ENCODE data around the gene GXYLT2. TPM values are rescaled to one million over a fixed set of nuclear protein-coding genes. Genes with fewer than 3 reads are reported as not detected.
A peak's percentile ranks its signal among the peaks of the same experiment; 100 is the strongest.

GXYLT2 gene
- total RNA-seq, 2 experiments from 2014 or later: 0.16 to 0.32 TPM

DNA sequence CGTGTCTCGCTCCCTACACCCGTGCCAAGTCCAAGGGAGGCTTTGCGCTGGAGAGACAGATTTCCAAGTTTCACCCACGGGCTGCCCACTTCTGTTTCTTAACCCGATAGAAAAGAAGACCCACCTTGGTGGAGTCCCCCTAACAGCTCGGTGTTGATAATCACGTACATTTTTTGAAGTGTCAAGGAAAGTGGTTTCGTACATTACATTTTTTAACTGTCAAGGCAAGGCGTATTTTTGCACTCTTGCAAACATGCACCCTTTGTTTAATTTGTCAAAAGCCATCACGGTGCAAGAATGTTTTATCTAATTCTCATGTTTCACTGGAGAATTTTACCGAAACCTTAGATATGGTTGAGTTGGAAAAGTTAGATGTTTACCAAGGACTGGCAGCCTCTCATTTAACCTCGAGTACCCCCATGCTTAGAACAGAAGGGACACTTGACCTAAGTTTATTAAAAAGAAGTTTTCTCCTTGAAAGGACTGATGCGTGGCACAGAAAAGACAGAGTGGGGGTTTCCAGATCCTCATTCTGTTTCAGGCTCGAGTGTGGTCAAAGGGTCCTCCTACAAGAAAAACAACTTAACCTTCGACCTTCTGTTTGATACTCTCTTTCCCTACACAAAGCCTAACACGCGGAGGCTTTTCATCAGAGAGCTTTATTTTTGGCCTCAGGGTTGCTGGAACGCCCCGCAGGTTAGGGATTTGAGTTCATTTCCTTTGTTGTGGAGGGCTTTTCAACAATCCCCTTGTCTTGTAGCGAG is 882 bp downstream of the GXYLT2 start:
- no peak for DNase-seq
- H3K4me1 Mint-ChIP-seq: peaks cover 23% of the 10 kb centered on the region
- H3K27ac Mint-ChIP-seq: no peak overlapping the region
- peaks cover 89% of the 10 kb centered on the region for H3K27me3 Mint-ChIP-seq
- no peaks in the 10 kb centered on the region for H3K36me3 Mint-ChIP-seq
- H3K4me3 Mint-ChIP-seq: peak overlapping the region; percentile 30
- H3K9me3 Mint-ChIP-seq: no peaks in the 10 kb centered on the region

GRCh38 chr3:72889310-72890165 is 1.7 kb downstream of the GXYLT2 start:
- no peak for DNase-seq
- Mint-ChIP-seq H3K27ac (no peak overlapping the region), H3K27me3 (peaks cover 84% of the 10 kb centered on the region), H3K9me3 (no peaks in the 10 kb centered on the region), H3K36me3 (no peaks in the 10 kb centered on the region), H3K4me3 (peak overlapping the region; percentile 30), H3K4me1 (peaks cover 23% of the 10 kb centered on the region)

DNA sequence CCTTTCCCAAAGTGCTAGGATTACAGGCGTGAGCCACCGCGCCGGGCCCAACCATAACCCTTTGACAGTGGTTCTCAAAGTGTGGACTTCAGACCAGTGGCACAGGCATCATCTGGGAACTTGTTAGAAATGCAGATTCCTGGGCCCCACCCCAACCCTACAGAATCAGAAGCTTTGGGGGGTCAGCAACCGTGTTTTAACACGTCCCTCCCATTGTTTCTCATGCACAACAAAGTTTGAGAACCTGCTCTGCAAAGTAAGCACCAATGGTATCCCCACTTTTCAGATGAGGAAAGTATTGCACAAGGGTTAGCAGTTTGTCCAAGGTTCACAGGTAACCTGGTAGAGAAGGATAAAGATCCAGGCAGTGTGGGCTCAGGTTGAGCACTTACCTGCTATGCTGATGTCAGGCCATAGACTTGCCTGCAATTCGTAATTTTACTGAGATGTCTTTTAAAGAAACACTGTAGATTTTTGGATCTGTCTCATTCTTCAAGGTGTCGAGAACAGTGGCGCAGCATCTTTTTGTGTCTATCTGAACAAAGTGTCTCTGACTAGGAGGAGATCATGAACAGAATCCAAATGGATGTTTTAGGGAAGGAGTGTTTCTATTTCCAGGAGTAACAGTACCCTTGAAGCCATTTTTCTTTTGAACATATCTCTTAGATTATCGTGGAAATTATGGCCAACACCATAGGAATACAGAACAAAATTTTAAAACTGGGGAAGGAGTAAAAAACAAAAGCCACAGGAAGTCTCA is 2.5 kb downstream of the GXYLT2 start:
- no peaks in the 10 kb centered on the region for H3K36me3 Mint-ChIP-seq
- H3K4me1 Mint-ChIP-seq: peaks cover 23% of the 10 kb centered on the region
- no peak for DNase-seq
- no peaks in the 10 kb centered on the region for H3K9me3 Mint-ChIP-seq
- H3K27ac Mint-ChIP-seq: no peak overlapping the region
- H3K27me3 Mint-ChIP-seq: peaks cover 78% of the 10 kb centered on the region
- no peak overlapping the region for H3K4me3 Mint-ChIP-seq

DNA sequence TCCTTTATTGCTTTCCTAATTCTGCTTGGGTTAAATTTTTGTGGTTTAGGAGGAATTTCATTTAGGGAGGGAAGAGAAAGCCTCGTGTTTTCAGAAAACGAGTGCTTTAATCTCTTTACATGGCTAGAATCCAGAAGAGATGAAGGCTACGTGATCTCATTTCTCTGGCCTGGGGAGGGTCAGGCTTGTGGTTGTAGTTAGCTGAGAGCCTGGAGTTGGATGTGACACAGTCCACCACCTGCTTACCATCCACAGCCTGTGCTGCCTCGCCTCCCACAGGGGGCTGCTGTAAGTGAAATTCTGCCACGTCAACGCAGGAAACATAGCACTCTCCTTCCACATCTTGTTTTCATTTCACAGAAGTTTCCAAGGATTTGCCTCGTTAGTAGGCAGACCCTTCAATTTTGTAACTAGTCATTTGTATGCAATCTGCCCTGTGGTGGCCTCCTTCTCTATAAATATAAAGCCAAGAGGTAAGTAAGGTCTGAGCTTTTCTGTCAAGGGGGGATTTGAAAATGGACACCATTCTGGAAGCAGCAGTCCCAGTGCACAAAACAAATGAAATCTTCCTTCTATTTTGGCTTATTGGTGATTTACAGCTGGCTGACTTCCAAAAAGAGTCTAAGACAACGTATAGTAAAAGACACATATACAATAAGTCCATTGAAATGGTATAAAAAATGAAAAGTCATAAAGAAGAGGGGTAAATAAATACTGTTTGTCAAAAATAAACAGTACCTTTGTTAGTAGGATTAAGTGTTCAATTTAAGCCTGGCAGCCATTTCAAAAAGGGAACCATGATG is 3.4 kb downstream of the GXYLT2 start:
- H3K4me1 Mint-ChIP-seq: peaks cover 23% of the 10 kb centered on the region
- peaks cover 73% of the 10 kb centered on the region for H3K27me3 Mint-ChIP-seq
- H3K4me3 Mint-ChIP-seq: no peak overlapping the region
- H3K9me3 Mint-ChIP-seq: no peaks in the 10 kb centered on the region
- no peaks in the 10 kb centered on the region for H3K36me3 Mint-ChIP-seq
- no peak for DNase-seq
- no peak overlapping the region for H3K27ac Mint-ChIP-seq

DNA sequence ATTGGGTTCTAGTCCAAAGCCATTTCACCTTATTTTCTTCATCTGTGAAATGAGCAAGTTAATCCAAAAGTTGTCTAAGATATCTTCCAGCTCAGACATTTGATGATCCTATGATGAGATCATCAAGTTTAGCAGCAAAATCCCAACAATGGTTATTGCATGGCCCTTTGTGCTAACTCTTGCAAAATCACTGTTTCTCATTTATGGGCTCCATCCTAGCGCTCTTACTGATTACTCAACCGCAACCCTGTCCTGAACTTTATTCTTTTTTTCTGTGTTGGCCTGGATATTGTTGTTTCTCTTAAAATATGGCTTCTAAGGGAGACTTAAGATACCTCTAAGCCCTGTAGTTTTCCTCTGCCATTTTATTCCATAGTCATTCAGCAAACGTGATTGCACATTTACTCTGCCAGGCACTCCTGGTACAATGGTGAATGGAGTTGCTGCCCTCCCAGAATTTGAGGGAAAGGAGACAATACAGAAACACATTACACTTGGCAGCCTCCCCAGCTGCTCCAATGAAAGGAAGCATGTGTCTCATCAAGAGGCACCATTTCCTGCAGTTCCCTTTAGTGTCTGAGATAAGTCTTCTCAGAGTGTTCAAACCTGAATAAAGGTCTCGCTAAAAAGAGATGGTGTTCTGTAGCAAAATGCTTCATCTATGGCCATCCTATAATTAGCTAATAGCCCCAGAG is 4.4 kb downstream of the GXYLT2 start:
- Mint-ChIP-seq H3K9me3 (no peaks in the 10 kb centered on the region), H3K4me3 (no peak overlapping the region), H3K4me1 (peaks cover 17% of the 10 kb centered on the region), H3K36me3 (no peaks in the 10 kb centered on the region), H3K27ac (no peak overlapping the region), H3K27me3 (peaks cover 63% of the 10 kb centered on the region)
- no peak for DNase-seq

DNA sequence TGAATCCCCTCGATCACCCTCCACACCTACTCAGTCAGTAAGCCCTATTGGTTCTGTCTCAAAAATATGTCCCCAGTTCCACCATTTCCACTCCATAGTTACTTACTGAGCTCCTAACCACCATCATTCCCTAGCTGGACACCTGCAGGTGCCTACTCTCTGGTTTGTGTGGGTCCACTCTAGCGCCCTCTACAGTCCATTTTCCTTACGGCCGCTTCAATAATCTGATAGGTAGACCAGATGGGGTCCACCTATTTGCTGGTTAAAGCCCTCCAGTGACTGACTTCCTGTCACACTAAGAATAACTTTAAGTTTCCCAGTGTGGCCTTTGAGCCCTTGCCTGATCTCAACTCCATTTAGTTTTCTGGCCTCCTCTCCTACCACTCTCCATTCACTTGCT is 5.0 kb downstream of the GXYLT2 start:
- Mint-ChIP-seq H3K9me3 (no peaks in the 10 kb centered on the region), H3K27ac (no peak overlapping the region), H3K4me1 (peaks cover 12% of the 10 kb centered on the region), H3K27me3 (peaks cover 57% of the 10 kb centered on the region), H3K36me3 (no peaks in the 10 kb centered on the region), H3K4me3 (no peak overlapping the region)
- DNase-seq: no peak

GRCh38 chr3:72894976-72895552 is 7.2 kb downstream of the GXYLT2 start:
- Mint-ChIP-seq H3K4me1 (no peaks in the 10 kb centered on the region), H3K27ac (no peak overlapping the region), H3K4me3 (no peak overlapping the region), H3K9me3 (no peaks in the 10 kb centered on the region), H3K36me3 (no peaks in the 10 kb centered on the region), H3K27me3 (peaks cover 46% of the 10 kb centered on the region)
- no peak for DNase-seq

DNA sequence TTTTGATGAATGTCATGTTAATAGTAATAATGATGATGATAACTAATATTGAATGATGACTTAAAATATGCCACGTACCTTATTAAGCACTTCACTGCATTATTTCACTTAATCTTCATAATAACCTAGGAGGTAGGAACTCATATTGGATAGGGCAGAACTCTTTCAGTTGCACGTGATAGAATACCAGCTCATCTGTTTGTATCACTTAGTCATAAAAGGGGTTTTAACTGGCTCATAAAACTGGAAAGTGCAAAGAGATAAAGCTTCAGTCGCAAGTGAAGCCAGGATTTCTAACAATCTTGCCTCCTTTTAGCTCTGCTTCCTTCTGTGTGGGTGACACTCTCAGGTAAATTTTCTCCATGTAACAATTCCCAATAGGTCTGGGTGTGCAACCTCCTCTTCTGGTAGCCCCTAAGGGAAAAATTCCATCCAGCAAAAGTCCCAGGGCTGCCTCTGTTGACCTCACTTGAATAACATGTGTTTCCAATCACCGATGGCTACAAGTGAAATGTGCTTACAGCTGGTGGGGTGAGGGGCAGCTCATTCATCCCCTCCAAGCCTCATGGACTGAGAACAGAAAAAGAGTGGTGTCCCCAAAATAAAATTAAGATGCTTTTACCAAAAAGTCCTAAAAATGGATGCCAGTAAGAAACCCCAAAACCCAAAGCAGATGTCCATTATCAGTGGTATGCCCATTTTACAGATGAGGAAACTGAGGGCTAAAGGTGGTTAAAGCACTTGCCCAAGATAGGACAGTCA is 9.3 kb downstream of the GXYLT2 start:
- Mint-ChIP-seq H3K27ac (no peak overlapping the region), H3K4me3 (no peak overlapping the region), H3K27me3 (peaks cover 30% of the 10 kb centered on the region), H3K9me3 (no peaks in the 10 kb centered on the region), H3K4me1 (no peaks in the 10 kb centered on the region), H3K36me3 (no peaks in the 10 kb centered on the region)
- DNase-seq: no peak

- H3K27me3 Mint-ChIP-seq: peaks cover 25% of the 10 kb centered on the region
- no peak for DNase-seq
- H3K9me3 Mint-ChIP-seq: no peaks in the 10 kb centered on the region
- H3K27ac Mint-ChIP-seq: no peak overlapping the region
- no peaks in the 10 kb centered on the region for H3K4me1 Mint-ChIP-seq
- H3K4me3 Mint-ChIP-seq: no peak overlapping the region
- H3K36me3 Mint-ChIP-seq: no peaks in the 10 kb centered on the region
Observed at GRCh38 chr3:72897758-72898007, 9.8 kb downstream of the GXYLT2 start.

- H3K4me3 Mint-ChIP-seq: no peak overlapping the region
- no peak overlapping the region for H3K27ac Mint-ChIP-seq
- H3K4me1 Mint-ChIP-seq: no peaks in the 10 kb centered on the region
- peaks cover 17% of the 10 kb centered on the region for H3K27me3 Mint-ChIP-seq
- H3K9me3 Mint-ChIP-seq: no peaks in the 10 kb centered on the region
- DNase-seq: no peak
- no peaks in the 10 kb centered on the region for H3K36me3 Mint-ChIP-seq
Observed at GRCh38 chr3:72899349-72899765, 11.5 kb downstream of the GXYLT2 start.

- Mint-ChIP-seq H3K9me3 (no peaks in the 10 kb centered on the region), H3K36me3 (no peaks in the 10 kb centered on the region), H3K4me1 (no peaks in the 10 kb centered on the region), H3K27me3 (peaks cover 17% of the 10 kb centered on the region), H3K27ac (no peak overlapping the region), H3K4me3 (no peak overlapping the region)
- no peak for DNase-seq
Observed at GRCh38 chr3:72900048-72900447, 12.2 kb downstream of the GXYLT2 start.

GRCh38 chr3:72901840-72902239 is 14.0 kb downstream of the GXYLT2 start:
- no peaks in the 10 kb centered on the region for H3K9me3 Mint-ChIP-seq
- no peak overlapping the region for H3K4me3 Mint-ChIP-seq
- H3K36me3 Mint-ChIP-seq: no peaks in the 10 kb centered on the region
- H3K4me1 Mint-ChIP-seq: no peaks in the 10 kb centered on the region
- peaks cover 10% of the 10 kb centered on the region for H3K27me3 Mint-ChIP-seq
- DNase-seq: no peak
- H3K27ac Mint-ChIP-seq: no peak overlapping the region

GRCh38 chr3:72903004-72903403 is 15.2 kb downstream of the GXYLT2 start:
- no peaks in the 10 kb centered on the region for H3K4me1 Mint-ChIP-seq
- peaks cover 10% of the 10 kb centered on the region for H3K27me3 Mint-ChIP-seq
- H3K9me3 Mint-ChIP-seq: no peaks in the 10 kb centered on the region
- no peak for DNase-seq
- no peak overlapping the region for H3K27ac Mint-ChIP-seq
- H3K36me3 Mint-ChIP-seq: no peaks in the 10 kb centered on the region
- no peak overlapping the region for H3K4me3 Mint-ChIP-seq

All from activated naive CD8-positive, alpha-beta T cell treated with anti-CD3 and anti-CD28 coated beads for 36 hours (primary cell).